K562 (cell line): Measurements from ENCODE around the gene FGGY. TPM values are rescaled to one million over a fixed set of nuclear protein-coding genes. Genes with fewer than 3 reads are reported as not detected.

Experiments
- ATAC-seq: fragments of 200-7000 bp; cut with Tn5 transposase; 3 replicates; pipeline ENCODE4 v1.9.1; 2020; ENCODE audit warnings: moderate library complexity
- BruUV-seq: library from RNA; stranded (reverse); fragments of 400-500 nt; replicated peaks from 2 replicates; lab custom pipeline; 2021; lab: Mats Ljungman, UMichigan
- CTCF ChIA-PET: fragments of 300-600 bp; formaldehyde crosslinking; extraction: SDS; loops from one replicate; lab custom pipeline; 2021; ENCODE audit warnings: low intra/inter-chr PET ratio; lab: Yijun Ruan, JAX
- POLR2A ChIA-PET: fragments of 300-600, 350-650 bp; sonication (Branson Sonifier 250); formaldehyde crosslinking; extraction: SDS; loops from one replicate; lab custom pipeline; 2021; ENCODE audit warnings: antibody characterized with exemption, inconsistent platforms; lab: Yijun Ruan, JAX
- DNase-seq, 4 experiments: peaks; one replicate each; pipeline versions ENCODE4 v3.0.0 to v3.0.0-alpha.2; 2011 to 2018; ENCODE audit warnings: low spot score in 3 of 4, mixed read lengths in 3 of 4; ENCODE audit errors: extremely low read depth in 1 of 4
- FAIRE-seq: peaks from 2 replicates; lab custom pipeline; 2011; peaks lifted over from hg19 to GRCh38; lab: Jason Lieb, UNC
- H2AFZ ChIP-seq: 2 replicates; pipeline ENCODE4 v1.6.0; 2011; ENCODE audit warnings: low read depth, low read length, control low read depth, inconsistent platforms
- H3K27ac ChIP-seq: fragments of 200-600 bp; 3 replicates; pipeline ENCODE4 v1.8.0; 2011; ENCODE audit warnings: low read depth, mild to moderate bottlenecking, control low read depth, inconsistent platforms, low read length, moderate library complexity, mixed read lengths; ENCODE audit errors: extremely low read depth
- H3K27me3 ChIP-seq, 2 experiments: fragments of 300-600 bp in 1 of 2; 2 replicates in 1 of 2; 3 replicates in 1 of 2; pipeline versions ENCODE4 v1.6.0 to v1.8.0; 2011; ENCODE audit warnings: inconsistent platforms in 2 of 2, low read length in 2 of 2, mild to moderate bottlenecking in 1 of 2, mixed read lengths in 1 of 2, moderate library complexity in 1 of 2; ENCODE audit not compliant: control insufficient read depth in 2 of 2, insufficient read depth in 2 of 2
- H3K36me3 ChIP-seq: fragments of 300-600 bp; 3 replicates; pipeline ENCODE4 v1.8.0; 2011; ENCODE audit warnings: mild to moderate bottlenecking, low read length, inconsistent platforms; ENCODE audit not compliant: control insufficient read depth, insufficient read depth
- H3K4me1 ChIP-seq, 2 experiments: fragments of 200-600 bp in 1 of 2; replicated peaks in 1 of 2; 2 replicates in 1 of 2; 3 replicates in 1 of 2; pipeline versions ENCODE4 v1.5.1 to v1.8.0; 2011; ENCODE audit warnings: inconsistent platforms in 2 of 2, low read length in 2 of 2, mild to moderate bottlenecking in 1 of 2, mixed read lengths in 1 of 2, moderate library complexity in 1 of 2; ENCODE audit not compliant: control insufficient read depth in 2 of 2, insufficient read depth in 2 of 2
- H3K4me2 ChIP-seq: 2 replicates; pipeline ENCODE4 v1.6.1; 2011; ENCODE audit warnings: low read length, control low read depth, inconsistent platforms, mixed read lengths; ENCODE audit not compliant: insufficient read depth
- H3K4me3 ChIP-seq: fragments of 200-600 bp; sonication (generic), shearing (Covaris generic); 2 replicates; pipeline ENCODE4 v1.5.1; 2016; ENCODE audit warnings: control low read depth, inconsistent platforms
- H3K79me2 ChIP-seq: fragments of 200-600 bp; 3 replicates; pipeline ENCODE4 v1.8.0; 2011; ENCODE audit warnings: low read length, inconsistent platforms; ENCODE audit not compliant: control insufficient read depth, insufficient read depth
- H3K9ac ChIP-seq, 2 experiments: 2 replicates each; pipeline versions ENCODE4 v1.6.0 to v1.6.1; 2011; ENCODE audit warnings: low read depth in 2 of 2, low read length in 2 of 2, control low read depth in 1 of 2, inconsistent platforms in 1 of 2, mild to moderate bottlenecking in 1 of 2, mixed read lengths in 1 of 2; ENCODE audit not compliant: insufficient read depth in 1 of 2
- H3K9me1 ChIP-seq: one replicate; pipeline ENCODE4 v1.6.0; 2011; ENCODE audit warnings: inconsistent platforms, mild to moderate bottlenecking, low read length, moderate library complexity; ENCODE audit not compliant: control insufficient read depth, insufficient read depth
- H3K9me3 ChIP-seq: replicated peaks from 2 replicates; pipeline ENCODE4 v1.5.1; 2011; ENCODE audit warnings: low read depth, low read length, inconsistent platforms; ENCODE audit not compliant: control insufficient read depth, insufficient read depth
- H4K20me1 ChIP-seq: replicated peaks from 2 replicates; pipeline ENCODE4 v1.6.1; 2011; ENCODE audit warnings: low read length, inconsistent platforms, mixed read lengths; ENCODE audit not compliant: control insufficient read depth, insufficient read depth
- BRD4 ChIP-seq: fragments of 200-600 bp; sonication (generic); IDR thresholded peaks from 2 replicates; pipeline ENCODE4 v1.6.1; 2017; ENCODE audit warnings: inconsistent platforms
- CBX2 ChIP-seq: fragments of 200-600 bp; sonication (generic); IDR thresholded peaks from one replicate; pipeline ENCODE4 v1.6.1; 2012; ENCODE audit warnings: mild to moderate bottlenecking, low read length, inconsistent platforms; ENCODE audit not compliant: insufficient read depth, poor library complexity, severe bottlenecking
- DLX4 ChIP-seq: fragments of 250-450 bp; sonication (Bioruptor Pico); IDR thresholded peaks from 2 replicates; pipeline ENCODE4 v1.6.1; 2021; ENCODE audit warnings: mild to moderate bottlenecking
- KDM2B ChIP-seq: fragments of 250-450 bp; sonication (Bioruptor Pico); IDR thresholded peaks from 2 replicates; pipeline ENCODE4 v1.8.0; 2021; ENCODE audit warnings: mild to moderate bottlenecking, moderate library complexity
- SAFB ChIP-seq: fragments of 200-400 bp; formaldehyde crosslinking; IDR thresholded peaks from 2 replicates; pipeline ENCODE4 v1.6.1; 2017; ENCODE audit warnings: low read depth, low read length, borderline replicate concordance
- SMAD3 ChIP-seq: fragments of 450-650 bp; formaldehyde crosslinking; conservative IDR thresholded peaks from 2 replicates; pipeline ENCODE4 v1.4.0; 2020; ENCODE audit warnings: mild to moderate bottlenecking
- UBTF ChIP-seq, 2 experiments: IDR thresholded peaks; 2 replicates each; pipeline ENCODE4 v1.6.1; 2012; ENCODE audit warnings: improper control_type of control experiment in 2 of 2, low read depth in 2 of 2, low read length in 2 of 2, borderline replicate concordance in 1 of 2
- ZBTB11 ChIP-seq, 3 experiments: fragments of 200-800 bp in 1 of 3; fragments of 250-450 bp in 1 of 3; fragments of 450-650 bp in 1 of 3; sonication (Bioruptor Pico) in 1 of 3; sonication (Bioruptor generic) in 1 of 3; formaldehyde crosslinking in 1 of 3; IDR thresholded peaks; 2 replicates each; pipeline versions ENCODE4 v1.6.1 to v1.8.0; 2016 to 2022; ENCODE audit warnings: mild to moderate bottlenecking in 2 of 3, missing genetic modification characterization in 2 of 3, missing compliant biosample characterization in 1 of 3, moderate library complexity in 1 of 3
- ZNF175 ChIP-seq: fragments of 200-800 bp; sonication (Bioruptor generic); IDR thresholded peaks from 2 replicates; pipeline ENCODE4 v1.6.1; 2016; ENCODE audit warnings: low read depth, mild to moderate bottlenecking, missing genetic modification characterization, missing compliant biosample characterization
- ZNF311 ChIP-seq: fragments of 250-450 bp; sonication (Bioruptor Pico); IDR thresholded peaks from 2 replicates; pipeline ENCODE4 v1.4.0; 2020; ENCODE audit warnings: mild to moderate bottlenecking, moderate library complexity
- ZNF444 ChIP-seq: fragments of 250-450 bp; sonication (Bioruptor Pico); IDR thresholded peaks from 2 replicates; pipeline ENCODE4 v1.4.0; 2020; ENCODE audit warnings: mild to moderate bottlenecking, moderate library complexity
- WGBS: fragments of 100-300 bp; shearing (Covaris generic); methylation state at CpG from one replicate; pipeline ENCODE4 v1.1.6; 2016; ENCODE audit warnings: low coverage, mixed read lengths; ENCODE audit not compliant: insufficient coverage; ENCODE audit errors: missing lambda C conversion rate; 5-methylcytosine and 5-hydroxymethylcytosine counted together
- in situ Hi-C: fragments of 300-500 bp; cut with MboI; formaldehyde crosslinking; loops from 4 replicates; pipeline ENCODE4 v1.15.0; 2018; ENCODE audit warnings: inconsistent platforms, mixed read lengths
- intact Hi-C: fragments of 100-400 bp; cut with micrococcal nuclease; formaldehyde crosslinking; loops from 2 replicates; pipeline ENCODE4 v1.14.2; 2022
- polyA plus RNA-seq, 8 experiments: library from polyadenylated mRNA; depleted of rRNA in 4 of 8; stranded (reverse) in 5 of 8; unstranded in 3 of 8; fragments of >200 nt; fragmentation: Nextera tagmentation in 2 of 8; fragmentation: Illumina TruSeq in 1 of 8; extraction: Ambion mirVana in 2 of 8; extraction: Trizol in 1 of 8; gene quantifications; 2 replicates each; pipeline versions ENCODE4 v1.2.1 to v1.2.3, GENCODE V29; 2011 to 2014; ENCODE audit warnings: inconsistent platforms in 1 of 8, missing spikeins in 1 of 8
- total RNA-seq, 7 experiments: library from RNA; depleted of rRNA in 6 of 7; stranded (reverse); fragments of >200 nt in 6 of 7; fragmentation: Illumina TruSeq in 2 of 7; extraction: Trizol in 2 of 7; gene quantifications; 2 replicates each; pipeline versions ENCODE4 v1.2.1 to v1.2.3, GENCODE V29; 2011 to 2021; ENCODE audit warnings: low replicate concordance in 1 of 7

Gene FGGY
- total and polyA plus RNA-seq, 9 of the 15 experiments (the other 6 are each of a cell fraction or from before 2014, with no cell fraction given), result 9.7 to 19.2 (median 12.6) TPM

- no peak for DNase-seq
- TF ChIP-seq ZNF444, result no peak
- no peak for TF ChIP-seq ZNF311 (CRISPR knock-in tag)
- TF ChIP-seq DLX4 (CRISPR knock-in tag), result no peak
- TF ChIP-seq BRD4, result no peak
- TF ChIP-seq KDM2B (CRISPR knock-in tag), result no peak
- TF ChIP-seq UBTF (IDR thresholded peaks at IDR 0.05; ENCODE audit: borderline replicate concordance in 1 of 2, low read depth in 2 of 2, low read length in 2 of 2), result no peak
- TF ChIP-seq ZNF175 (CRISPR knock-in tag), result no peak
- no peak for TF ChIP-seq ZBTB11 (CRISPR knock-in tag; IDR thresholded peaks at IDR 0.05)
- TF ChIP-seq SAFB, result no peak
- no peak for TF ChIP-seq CBX2
- TF ChIP-seq SMAD3 (CRISPR knock-in tag), result no peak
- Histone ChIP-seq H3K36me3 (no peaks in the 10 kb centered on the region), H3K4me3 (no peak overlapping the region), H3K4me2 (no peak overlapping the region), H3K9me1 (no peaks in the 10 kb centered on the region), H4K20me1 (no peaks in the 10 kb centered on the region), H3K4me1 (no peaks in the 10 kb centered on the region), H3K9ac (no peak overlapping the region), H2AFZ (no peak overlapping the region), H3K79me2 (no peaks in the 10 kb centered on the region), H3K9me3 (no peaks in the 10 kb centered on the region), H3K27ac (no peak overlapping the region), H3K27me3 (no peaks in the 10 kb centered on the region)
- POLR2A ChIA-PET, result interaction anchor here (0.8 kb wide), 1 partner anchor 9 kb away, joined by 4 read pairs; no protein-coding TSS in a partner anchor
- no peak for ATAC-seq
- 68% methylated on average over 3 of the region's 3 CpGs for WGBS
- intact Hi-C loops (no loop called here), in situ Hi-C loops (no loop called here)
- no peak for FAIRE-seq
- no TSS peak for BruUV-seq
- CTCF ChIA-PET, result no interaction called here
These were observed 27.0 kb downstream of the FGGY start for GRCh38 chr1:59323879-59324278.
